ENCODE results near the gene ATXN2L.
A peak's percentile ranks its signal among the peaks of the same experiment; 100 is the strongest.
"Not testable (repeated sequence)": the region's sequence is repeated elsewhere in the genome, so short reads cannot be mapped to it uniquely, and the experiment has no call there.

ATXN2L gene

GRCh38 chr16:28867241-28867640 lies 44.4 kb downstream of the ATXN2L start:
- no peak for DNase-seq (ENCODE audit: low read depth in 2 of 2)

GRCh38 chr16:28867646-28868045 lies 44.8 kb downstream of the ATXN2L start:
- not testable (repeated sequence) for DNase-seq (ENCODE audit: low read depth in 2 of 2)

GRCh38 chr16:28869201-28869600 lies 46.4 kb downstream of the ATXN2L start:
- DNase-seq (ENCODE audit: low read depth in 2 of 2) = no peak

GRCh38 chr16:28872952-28873351 lies 50.2 kb downstream of the ATXN2L start:
- no peak for DNase-seq (ENCODE audit: low read depth in 2 of 2)

GRCh38 chr16:28873543-28874201 lies 50.9 kb downstream of the ATXN2L start:
- DNase-seq (ENCODE audit: low read depth in 2 of 2) = peak; percentile 20 to 21

GRCh38 chr16:28874406-28874805 lies 51.6 kb downstream of the ATXN2L start:
- no peak for DNase-seq (ENCODE audit: low read depth in 2 of 2)

- DNase-seq (ENCODE audit: low read depth in 2 of 2) = no peak
Observed at GRCh38 chr16:28875134-28876018, 52.6 kb downstream of the ATXN2L start.

- no peak for DNase-seq (ENCODE audit: low read depth in 2 of 2)
Observed at GRCh38 chr16:28876019-28876659, 53.3 kb downstream of the ATXN2L start.

- DNase-seq (ENCODE audit: low read depth in 2 of 2) = no peak
Observed at GRCh38 chr16:28876973-28877654, 54.3 kb downstream of the ATXN2L start.

GRCh38 chr16:28877655-28878000 lies 54.8 kb downstream of the ATXN2L start:
- no peak for DNase-seq (ENCODE audit: low read depth in 2 of 2)

- no peak for DNase-seq (ENCODE audit: low read depth in 2 of 2)
Observed at GRCh38 chr16:28878083-28878926, 55.5 kb downstream of the ATXN2L start, which contains the start of gene ATP2A1. ATP2A1 (plus strand) TSS chr16:28878488; CDS start chr16:28878672, 184 bp downstream.

- DNase-seq (ENCODE audit: low read depth in 2 of 2) = no peak
Observed at GRCh38 chr16:28879261-28879840, 56.6 kb downstream of the ATXN2L start.

- peak; percentile 77 to 84 for DNase-seq (ENCODE audit: low read depth in 2 of 2)
Observed at GRCh38 chr16:28879841-28880588, 57.2 kb downstream of the ATXN2L start.

- no peak for DNase-seq (ENCODE audit: low read depth in 2 of 2)
Observed at GRCh38 chr16:28880589-28880915, 57.8 kb downstream of the ATXN2L start.

GRCh38 chr16:28880955-28881354 lies 58.2 kb downstream of the ATXN2L start:
- DNase-seq (ENCODE audit: low read depth in 2 of 2) = no peak

GRCh38 chr16:28881565-28881964 lies 58.8 kb downstream of the ATXN2L start:
- not testable (repeated sequence) for DNase-seq (ENCODE audit: low read depth in 2 of 2)

GRCh38 chr16:28882551-28883160 lies 59.9 kb downstream of the ATXN2L start:
- no peak for DNase-seq (ENCODE audit: low read depth in 2 of 2)

- DNase-seq (ENCODE audit: low read depth in 2 of 2) = no peak
Observed at GRCh38 chr16:28883221-28883996, 60.6 kb downstream of the ATXN2L start.

GRCh38 chr16:28884045-28884444 lies 61.2 kb downstream of the ATXN2L start:
- no peak for DNase-seq (ENCODE audit: low read depth in 2 of 2)
